DMS153 treated with DMSO at 0.1 percent for 48 hours (cell line): ENCODE results near the gene DHCR7.

Source experiments
- DNase-seq: peaks from one replicate; lab custom pipeline; 2025; ENCODE audit not compliant: unreplicated experiment; lab: John Stamatoyannopoulos, UW

The DHCR7 gene

DNA sequence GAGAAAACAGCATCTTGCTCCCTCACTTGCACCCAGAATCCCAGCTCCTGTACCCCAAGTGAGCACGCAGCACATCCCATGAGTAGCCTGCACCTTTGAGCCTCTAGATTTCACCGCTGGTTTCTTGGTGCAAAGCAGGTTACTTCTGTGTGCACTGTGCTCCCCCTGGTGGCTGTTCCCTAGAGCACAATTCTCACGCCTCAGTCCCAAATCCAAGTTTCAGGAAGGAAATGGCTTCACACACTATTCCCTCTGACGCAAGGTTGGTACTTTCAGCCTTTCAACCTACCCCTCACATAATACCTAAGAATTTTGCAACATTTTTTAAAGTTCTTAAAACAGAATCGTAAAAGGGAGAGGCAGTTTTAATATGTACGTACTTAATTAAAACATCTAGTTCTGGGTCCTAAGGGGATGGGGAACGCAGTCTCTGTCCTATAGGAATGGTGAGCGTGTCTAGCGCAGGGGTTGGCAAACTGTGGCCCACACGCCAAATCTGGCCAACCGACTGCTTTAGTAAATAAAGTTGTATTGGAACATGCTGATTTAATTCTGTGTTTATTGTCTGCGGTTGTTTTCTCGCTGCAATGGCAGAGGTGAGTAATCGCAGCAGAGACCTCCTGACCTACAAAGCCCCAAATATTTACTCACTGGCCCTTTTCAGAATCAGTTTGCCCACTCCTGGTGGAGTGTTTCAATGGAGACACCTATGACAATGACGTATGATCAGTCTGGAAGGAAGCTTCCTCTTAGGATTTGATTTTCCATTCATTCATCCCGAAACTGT is 27.5 kb downstream of the DHCR7 start:
- peak; percentile 57 for DNase-seq

DNA sequence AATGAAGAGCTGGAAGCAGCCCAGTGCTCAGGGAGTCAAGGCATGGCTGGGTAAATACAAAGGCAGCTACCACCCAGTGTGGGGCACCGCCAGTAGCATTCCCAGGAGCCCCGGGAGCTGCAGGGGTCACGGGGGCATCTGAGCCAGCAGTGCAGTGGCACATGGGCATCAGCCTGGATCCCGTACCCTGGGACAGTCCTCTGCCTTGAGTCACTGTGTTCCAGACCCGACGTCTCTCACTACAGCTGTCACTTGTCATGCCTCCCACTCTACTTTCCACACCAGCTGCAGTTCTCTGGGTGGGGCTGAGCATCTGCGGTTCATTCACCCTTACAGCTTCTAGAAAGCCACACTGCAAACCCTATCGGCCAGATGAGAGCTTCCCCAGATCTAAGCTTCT is 29.6 kb downstream of the DHCR7 start:
- no peak for DNase-seq

DNA sequence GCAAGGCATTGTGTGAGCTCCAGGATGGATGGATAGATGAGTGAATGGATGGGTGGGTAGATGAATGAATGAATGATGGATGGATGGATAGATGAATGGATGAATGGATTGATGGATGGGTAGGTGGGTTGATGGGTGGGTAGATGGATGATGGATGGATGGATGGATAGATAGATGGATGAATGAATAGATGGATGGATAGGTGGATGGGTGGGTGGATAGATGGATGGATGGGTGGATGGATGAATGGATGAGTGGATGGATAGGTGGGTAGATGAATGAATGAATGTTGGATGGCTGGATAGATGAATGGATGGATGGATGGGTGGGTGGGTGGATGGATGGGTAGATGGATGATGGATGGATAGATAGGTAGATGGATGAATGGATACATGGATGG is 33.5 kb downstream of the DHCR7 start:
- no peak for DNase-seq

DNA sequence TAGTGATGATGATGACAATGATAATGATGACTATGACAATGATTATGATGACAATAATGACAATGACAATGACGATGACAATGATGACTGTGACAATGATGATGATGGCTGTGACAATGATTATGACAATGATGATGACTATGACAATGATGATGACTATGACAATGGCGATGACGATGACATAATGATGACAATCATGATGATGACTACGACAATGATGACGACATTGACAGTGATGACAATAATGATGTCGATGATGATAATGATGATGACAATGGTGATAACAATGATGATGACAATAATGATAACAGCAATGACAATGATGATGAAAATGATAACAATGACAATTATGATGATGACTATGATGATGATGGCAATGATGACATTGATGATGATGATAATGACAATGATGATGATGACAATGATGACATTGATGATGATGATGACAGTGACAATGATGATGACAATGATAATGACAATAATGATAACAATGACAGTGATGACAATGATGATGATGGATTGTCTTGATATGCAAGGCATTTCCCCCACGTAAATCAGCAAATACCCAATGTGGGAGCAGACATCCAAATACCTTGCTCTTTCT is 37.7 kb downstream of the DHCR7 start:
- DNase-seq = no peak

DNA sequence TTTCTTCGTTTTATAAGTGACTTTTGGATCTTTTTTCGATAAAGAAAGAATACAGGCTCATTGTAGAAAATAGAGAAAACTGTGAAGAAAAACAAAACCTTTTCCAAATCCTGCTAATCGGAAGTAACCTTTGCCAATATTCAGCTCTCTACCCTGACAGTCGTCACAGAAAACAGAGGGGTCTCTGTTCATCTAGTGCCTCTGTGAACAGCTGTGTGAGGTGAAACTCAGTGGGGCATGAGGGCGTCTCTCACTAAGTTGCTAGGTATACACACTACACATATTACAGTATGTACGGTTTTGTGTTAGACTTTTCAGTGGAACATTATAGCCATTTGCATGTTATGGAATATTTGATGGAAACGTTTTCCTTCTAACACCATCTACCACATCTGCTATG is 39.4 kb downstream of the DHCR7 start:
- DNase-seq = no peak

DNA sequence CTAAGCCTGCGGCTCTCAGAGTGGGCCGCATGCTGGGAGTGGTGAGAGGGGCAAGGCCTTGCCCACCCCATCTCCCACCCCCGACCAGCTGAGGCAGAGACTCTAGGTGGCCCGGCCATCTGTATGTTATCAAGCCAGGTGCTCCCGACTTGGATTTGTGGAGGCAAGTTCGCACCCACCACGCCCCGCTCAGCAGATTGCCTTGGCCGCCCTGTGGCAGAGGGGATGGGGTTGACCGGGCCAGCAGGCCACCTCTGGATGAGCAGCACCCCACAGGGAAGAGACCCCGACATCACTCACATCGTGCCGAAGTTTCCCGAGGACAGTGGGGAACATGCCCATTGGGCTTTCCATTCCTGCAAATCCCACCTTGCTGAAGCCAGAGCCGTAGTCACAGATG is 40.8 kb downstream of the DHCR7 start:
- no peak for DNase-seq

DNA sequence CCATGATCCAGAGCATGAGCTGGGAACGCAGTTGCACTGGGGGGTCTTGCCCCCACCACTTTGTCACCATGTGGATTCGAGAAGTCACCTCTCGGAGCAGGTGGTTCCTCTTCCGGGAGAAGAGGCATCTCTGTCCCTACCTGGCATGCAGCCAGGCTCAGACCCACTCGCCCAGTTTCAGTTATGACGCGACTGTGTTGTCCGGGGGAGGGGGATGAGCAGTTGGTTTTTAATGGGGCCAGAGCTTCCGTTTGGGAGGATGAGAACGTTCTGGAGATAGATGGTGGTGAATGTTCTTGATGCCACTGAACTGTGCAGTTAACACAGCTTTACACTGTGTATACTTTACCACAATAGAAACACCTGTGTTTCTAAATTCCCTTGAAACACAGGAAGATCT is 41.5 kb downstream of the DHCR7 start:
- no peak for DNase-seq

DNA sequence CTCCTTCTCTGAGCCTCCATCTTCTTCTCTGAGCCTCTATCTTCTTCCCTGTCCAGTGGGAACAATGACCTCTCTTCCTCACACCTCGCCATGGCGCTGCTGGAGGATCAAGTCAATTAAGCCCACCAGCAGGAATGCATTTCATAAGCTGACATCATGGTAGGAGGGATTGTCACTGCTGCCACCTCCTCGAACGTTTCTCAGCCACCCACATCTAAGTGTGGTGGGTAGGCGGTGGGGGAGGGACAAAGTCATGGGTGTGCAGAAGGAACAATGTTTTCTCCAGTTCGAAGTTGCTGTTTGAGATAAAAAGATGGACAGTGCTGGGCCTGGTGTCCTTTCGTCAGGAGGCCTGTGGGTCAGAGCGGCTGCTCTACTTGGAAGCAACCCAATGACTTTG is 44.0 kb downstream of the DHCR7 start:
- DNase-seq = no peak

DNA sequence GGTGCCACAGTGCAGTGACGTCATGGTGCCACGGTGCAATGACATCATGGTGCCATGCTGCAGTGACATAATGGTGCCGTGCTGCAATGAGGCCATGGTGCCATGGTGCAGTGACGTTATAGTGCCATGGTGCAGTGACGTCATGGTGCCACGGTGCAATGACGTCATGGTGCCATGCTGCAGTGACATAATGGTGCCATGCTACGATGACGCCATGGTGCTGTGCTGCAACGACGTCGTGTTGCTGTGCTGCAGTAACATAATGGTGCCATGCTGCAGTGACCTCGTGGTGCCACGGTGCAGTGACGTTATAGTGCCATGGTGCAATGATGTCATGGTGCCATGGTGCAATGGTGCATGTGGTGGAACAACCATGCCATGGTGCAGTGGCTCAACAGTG is 45.3 kb downstream of the DHCR7 start:
- DNase-seq = no peak

DNA sequence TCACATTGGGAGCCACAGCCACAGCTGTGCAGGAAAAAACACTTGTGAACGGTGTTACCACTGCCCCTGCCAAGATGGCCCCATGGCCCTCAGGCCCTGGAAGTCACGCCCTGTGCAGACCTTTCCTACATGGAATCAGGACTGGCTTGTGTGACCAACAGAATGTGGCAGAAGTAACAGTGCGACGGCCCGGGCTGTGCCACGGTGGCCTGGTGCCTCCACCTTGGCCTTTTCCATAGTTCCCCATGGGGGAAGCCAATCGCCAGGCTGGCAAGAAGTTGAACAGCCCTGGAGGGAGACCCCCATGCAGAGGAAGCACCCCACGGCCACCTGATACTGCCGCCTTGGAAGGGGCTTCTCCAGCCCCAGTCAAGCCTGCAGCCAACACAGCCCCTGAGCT is 48.0 kb downstream of the DHCR7 start:
- no peak for DNase-seq

DNA sequence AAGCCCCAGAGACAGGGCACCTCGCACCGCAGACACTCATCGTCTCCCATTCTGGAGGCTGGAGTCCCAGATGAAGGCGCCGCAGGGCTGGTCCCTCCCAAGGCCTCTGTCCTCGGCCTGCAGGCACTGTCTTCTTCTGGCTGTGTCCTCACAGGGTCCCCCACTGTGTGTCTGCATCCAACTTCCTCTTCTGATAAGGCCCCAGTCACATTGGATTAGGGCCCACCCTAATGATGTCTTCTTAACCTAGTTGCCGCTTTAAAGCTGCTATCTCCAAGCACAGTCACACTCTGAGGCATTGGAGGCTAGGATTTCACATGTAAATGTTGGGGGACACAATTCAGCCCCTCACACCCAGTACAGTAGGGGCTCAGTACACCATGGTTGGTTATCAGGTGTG is 48.9 kb downstream of the DHCR7 start:
- DNase-seq = no peak

DNA sequence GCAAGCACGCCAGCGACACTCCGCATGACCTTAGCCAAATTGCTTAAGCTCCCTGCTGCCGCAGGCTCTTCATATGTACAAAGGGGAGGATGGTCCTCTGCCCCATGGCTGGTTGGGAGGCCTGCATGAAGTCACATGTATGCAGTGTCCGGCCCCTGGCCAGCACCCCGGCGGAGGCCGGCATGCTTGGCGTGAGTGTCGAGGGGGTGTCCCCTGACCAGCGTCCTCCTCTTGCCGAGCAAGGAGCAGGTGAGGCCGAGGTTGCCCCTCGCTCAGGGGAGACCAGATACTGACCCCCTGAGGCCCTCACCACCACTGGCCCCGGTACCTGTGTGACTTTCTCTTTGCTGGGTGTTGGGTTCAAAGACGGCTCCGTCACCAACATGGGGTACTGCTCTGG is 50.2 kb downstream of the DHCR7 start:
- DNase-seq = no peak

DNA sequence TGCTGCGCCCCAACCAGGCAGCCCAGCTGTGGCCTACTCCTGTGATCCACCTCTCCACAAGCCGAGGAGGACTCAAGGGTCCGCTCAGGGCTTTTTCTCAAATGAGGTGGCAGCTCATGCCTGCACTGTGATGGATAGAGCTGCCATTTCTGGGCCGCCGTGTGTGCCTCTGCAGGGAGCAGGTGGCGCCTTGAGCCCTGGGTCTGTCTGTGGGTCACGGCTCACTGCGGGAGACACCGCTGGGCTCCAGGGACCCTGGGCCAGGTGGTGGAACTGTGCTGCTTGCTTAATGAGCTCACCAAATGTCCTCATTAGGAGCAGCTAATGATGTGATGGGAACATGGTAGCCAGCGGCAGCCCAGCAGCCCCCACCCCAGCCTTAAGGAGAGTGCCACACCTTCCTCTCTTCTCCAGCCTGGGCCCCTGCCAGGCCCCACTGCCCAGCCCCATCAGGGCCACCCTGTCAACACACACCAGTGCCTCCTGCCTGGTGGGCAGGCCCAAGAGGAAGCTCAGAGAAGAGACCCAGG is 50.8 kb downstream of the DHCR7 start:
- no peak for DNase-seq

DNA sequence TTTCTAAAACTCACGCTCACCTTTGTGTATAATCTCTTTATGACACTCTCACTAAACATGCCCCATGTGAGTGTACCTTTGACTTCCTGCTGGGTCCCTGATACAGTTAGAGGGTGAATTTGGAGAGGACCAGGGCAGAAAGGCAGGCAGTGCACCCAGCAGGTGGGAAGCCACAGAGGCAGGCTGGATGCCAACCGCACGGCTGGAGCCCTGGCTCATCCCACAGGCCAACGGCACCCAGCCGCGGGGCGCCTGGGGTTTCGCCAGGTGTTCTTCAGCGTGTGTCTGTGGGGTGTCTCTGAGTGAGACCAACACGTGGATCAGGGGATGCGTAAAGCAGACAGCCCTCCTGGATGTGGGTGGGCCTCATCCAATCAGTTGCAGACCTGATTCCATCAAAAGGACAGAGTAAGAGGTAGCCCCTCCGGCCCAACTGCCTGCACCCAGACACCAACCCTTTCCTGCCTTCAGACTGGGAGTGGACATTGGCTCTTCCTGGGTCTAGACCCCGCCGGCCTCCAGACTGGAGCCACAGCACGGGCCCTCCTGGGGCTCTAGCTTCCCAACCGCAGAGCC is 51.6 kb downstream of the DHCR7 start:
- DNase-seq = no peak

DNA sequence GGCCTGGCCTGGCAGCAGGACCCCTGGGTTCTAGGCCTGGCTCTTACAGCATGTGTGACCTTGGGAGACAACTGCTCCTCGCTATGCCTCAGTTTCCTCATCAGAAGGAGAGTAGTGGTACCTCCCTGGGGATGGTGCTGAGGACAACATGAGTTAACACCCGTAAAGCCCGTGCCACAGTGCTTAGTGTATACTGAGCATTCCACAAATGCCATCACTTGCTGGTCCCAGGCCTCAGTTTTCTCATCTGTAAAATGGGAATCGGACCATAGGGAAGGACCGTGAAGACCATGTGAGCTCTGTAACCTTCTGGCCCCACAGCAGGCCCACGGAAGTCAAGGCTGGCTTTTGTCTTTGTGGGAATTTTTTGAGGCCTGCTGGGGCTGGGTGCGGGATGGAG is 52.4 kb downstream of the DHCR7 start:
- DNase-seq = no peak

DNA sequence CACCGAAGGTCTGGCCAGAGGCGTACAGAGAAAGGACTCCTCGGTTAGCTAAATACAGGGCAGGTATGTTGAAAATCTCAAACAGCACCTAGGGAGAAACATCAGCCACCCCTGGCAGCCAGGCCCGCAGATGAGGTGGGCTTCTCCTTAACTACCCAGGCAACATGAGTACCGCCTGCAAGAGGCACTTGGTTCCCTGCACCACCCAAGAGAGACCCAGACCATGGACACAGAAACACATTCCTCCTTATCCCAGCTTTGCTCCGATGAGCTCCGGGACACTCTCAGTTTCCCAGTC is 53.0 kb downstream of the DHCR7 start:
- no peak for DNase-seq

DNA sequence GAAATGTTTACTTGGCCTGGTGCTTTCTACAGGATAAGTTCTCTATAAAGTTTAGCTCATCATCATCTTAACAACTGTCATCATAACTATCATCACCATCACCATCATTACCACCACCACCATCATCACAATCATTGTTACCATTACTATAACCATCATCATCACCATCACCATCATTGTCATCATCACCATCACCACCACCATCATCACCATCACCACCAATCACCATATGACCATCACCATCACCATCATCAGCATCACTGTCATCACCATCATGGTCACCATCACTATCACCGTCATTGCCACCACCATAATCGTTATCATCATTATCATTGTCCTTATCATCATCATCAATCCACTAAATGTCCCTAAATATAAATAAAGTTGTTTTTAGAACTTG is 54.9 kb downstream of the DHCR7 start:
- no peak for DNase-seq

DNA sequence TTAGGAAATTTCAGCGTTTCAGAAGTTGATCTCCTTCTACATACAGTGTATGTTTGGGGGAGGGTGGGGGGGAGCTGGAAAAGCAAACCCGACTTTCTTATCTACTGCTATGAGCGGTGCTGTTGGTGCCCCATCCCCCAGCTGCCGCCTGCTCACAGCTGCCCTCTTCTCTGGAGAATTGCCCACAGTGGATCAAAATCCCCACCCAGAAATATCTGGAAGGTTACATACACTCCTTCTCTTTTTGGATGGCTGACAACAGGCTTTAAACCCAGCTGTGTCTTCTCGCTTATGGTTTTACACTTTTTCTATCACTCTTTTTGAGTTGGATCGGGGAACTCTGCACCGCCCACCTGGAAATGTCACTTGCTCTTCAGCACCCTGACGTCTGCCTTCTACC is 56.4 kb downstream of the DHCR7 start:
- no peak for DNase-seq

DNA sequence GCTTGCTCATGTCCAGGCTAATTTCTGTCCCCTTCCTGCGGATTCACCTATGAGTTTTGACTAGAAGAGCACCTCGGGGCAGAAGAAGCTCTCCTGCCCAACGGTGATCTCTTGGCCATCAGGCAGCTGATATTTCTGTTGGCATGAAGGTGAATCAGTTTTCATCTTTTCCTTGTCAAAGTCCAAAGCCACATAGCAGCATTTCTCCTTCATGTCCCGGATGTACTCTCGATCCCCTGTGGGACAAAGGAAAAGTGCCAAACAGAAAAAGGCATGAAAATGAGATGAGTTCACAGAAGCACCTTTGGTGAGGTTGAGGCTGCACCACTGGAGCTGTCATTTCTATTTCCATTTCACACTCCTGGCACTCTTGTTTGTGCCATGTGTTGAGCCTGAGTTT is 56.8 kb downstream of the DHCR7 start:
- no peak for DNase-seq

DNA sequence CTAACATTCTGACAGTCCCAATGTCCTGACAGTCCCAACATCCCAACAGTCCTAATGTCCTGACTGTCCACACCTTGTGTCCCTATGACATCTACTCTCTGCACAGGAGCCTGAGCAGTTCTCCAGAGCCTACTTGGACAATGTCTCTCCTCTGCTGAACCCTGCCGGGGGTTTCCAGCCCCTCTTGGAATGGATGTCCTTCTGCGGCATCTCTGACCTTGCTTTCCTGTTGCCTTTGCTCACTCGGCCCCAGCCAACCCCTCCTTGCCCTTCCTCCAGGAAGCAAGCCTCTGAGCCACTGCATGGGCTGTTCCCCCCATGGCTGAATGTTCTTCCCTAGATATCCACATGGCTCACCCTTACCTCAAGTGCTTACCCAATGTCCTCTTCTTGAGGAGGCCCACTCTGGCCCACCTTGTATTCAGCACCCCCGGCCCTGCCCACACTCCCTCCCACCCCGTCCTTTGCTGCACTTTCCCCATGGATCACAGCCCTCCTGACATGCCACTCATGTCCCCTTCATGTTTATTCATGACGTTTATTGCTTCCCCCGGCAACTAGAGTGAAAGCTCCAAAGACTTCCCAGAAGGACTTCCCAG is 59.5 kb downstream of the DHCR7 start:
- DNase-seq = no peak

DNA sequence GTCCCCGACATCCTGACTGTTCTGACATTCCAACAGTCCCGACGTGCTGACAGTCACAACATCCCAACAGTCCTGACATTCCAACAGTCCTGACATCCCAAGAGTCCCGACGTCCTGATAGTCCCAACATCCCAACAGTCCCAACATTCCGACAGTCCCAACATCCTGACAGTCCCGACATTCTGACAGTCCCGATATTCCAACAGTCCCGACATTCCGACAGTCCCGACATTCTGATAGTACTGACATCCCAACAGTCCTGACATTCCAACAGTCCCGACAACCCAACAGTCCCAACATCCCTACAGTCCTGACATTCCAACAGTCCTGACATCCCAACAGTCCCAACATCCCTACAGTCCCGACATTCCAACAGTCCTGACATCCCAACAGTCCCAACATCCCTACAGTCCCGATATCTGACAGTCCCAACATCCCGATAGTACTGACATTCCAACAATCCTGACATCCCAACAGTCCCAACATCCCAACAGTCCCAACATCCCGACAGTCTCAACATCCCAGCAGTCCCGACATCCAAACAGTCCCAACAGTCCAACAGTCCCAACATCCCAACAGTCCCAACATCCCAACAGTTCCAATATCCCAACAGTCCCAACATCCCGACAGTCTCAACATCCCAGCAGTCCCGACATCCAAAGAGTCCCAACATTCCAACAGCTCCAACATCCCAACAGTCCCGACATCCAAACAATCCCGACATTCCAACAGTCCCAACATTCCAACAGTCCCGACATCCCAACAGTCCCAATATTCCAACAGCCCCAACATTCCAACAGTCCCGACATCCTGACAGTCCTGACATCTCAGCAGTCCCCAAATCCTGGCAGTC is 60.2 kb downstream of the DHCR7 start:
- no peak for DNase-seq
